Mucosa of descending colon (tissue), 3 donors: ENCODE measurements around the gene GFAP. TPM values are rescaled to one million over a fixed set of nuclear protein-coding genes. Genes with fewer than 3 reads are reported as not detected.

Experiments
- ATAC-seq: fragments of 200-7000 bp; cut with Tn5 transposase; one replicate; pipeline ENCODE4 v1.9.1; 2020; ENCODE audit warnings: mild to moderate bottlenecking, moderate library complexity
- DNase-seq, 3 donors: peaks; one replicate each; pipeline ENCODE4 v3.0.0-alpha.2; 2020
- H3K36me3 ChIP-seq: fragments of 200-600 bp; one replicate; pipeline ENCODE4 v1.8.0; 2021; ENCODE audit warnings: low read depth, mild to moderate bottlenecking
- H3K4me1 ChIP-seq: fragments of 200-600 bp; one replicate; pipeline ENCODE4 v1.8.0; 2021; ENCODE audit warnings: low read depth, mild to moderate bottlenecking
- H3K4me3 ChIP-seq: fragments of 200-600 bp; one replicate; pipeline ENCODE4 v1.8.0; 2021; ENCODE audit warnings: mild to moderate bottlenecking
- H3K9me3 ChIP-seq: fragments of 200-600 bp; one replicate; pipeline ENCODE4 v1.8.0; 2021; ENCODE audit warnings: mild to moderate bottlenecking
- CTCF ChIP-seq: fragments of 200-600 bp; IDR thresholded peaks from one replicate; pipeline ENCODE4 v1.8.0; 2022; ENCODE audit warnings: antibody characterized with exemption, mild to moderate bottlenecking
- intact Hi-C, 2 donors: fragments of 100-400 bp; cut with DNase I in 1 of 2; cut with micrococcal nuclease in 1 of 2; formaldehyde crosslinking; loops; one replicate each; pipeline versions ENCODE4 v1.11.0 to v1.11.1; 2022; cut with DNase I, micrococcal nuclease
- total RNA-seq, 3 donors: library from RNA; stranded (reverse); fragmentation: NEBNext Ultra II Directional in 2 of 3; extraction: Animal tissue kit (Norgen Biotek cat#: 25700) in 2 of 3; gene quantifications; one replicate each; pipeline versions ENCODE4 v1.2.1 to v1.2.4, GENCODE V29; 2021 to 2023
- donor health status: DM: no; HTN: no; CAD: no; lungs with moderate emphysema.
- donor health status: DM: no; HTN: no; CAD: no.
- donor health status: DM: no; HTN: yes; CAD: no.

GFAP gene
- total RNA-seq, 3 donors from 2014 or later: 0.23 to 0.47 TPM; not detected in 1

- Histone ChIP-seq H3K4me3 (no peak overlapping the region), H3K4me1 (no peaks in the 10 kb centered on the region), H3K36me3 (no peaks in the 10 kb centered on the region), H3K9me3 (no peaks in the 10 kb centered on the region)
- ATAC-seq (peak; percentile 92), DNase-seq (peak; percentile 72 to 82 (median 82))
- intact Hi-C loops: loop anchor here (5.0 to 10.0 kb wide), 4 partner anchors 95 to 195 kb away; no protein-coding TSS in a partner anchor
- TF ChIP-seq CTCF: peak; percentile 71
Measured at GRCh38 chr17:44919885-44920564, 4.7 kb upstream of the GFAP start.

- intact Hi-C loops: no loop called here
- no peaks in the 10 kb centered on the region for H3K9me3 ChIP-seq
- peak in 1 of 3 donors; percentile 2 for DNase-seq
Measured at GRCh38 chr17:44919411-44919810, 4.1 kb upstream of the GFAP start.

GRCh38 chr17:44918006-44918405 is 2.7 kb upstream of the GFAP start:
- DNase-seq: no peak
- Histone ChIP-seq H3K36me3 (no peaks in the 10 kb centered on the region), H3K4me3 (no peak overlapping the region), H3K4me1 (no peaks in the 10 kb centered on the region), H3K9me3 (no peaks in the 10 kb centered on the region)
- no peak for TF ChIP-seq CTCF
- intact Hi-C loops: no loop called here
- ATAC-seq: no peak

More at GRCh38 chr17:44919411-44919810, 4.1 kb upstream of the GFAP start:
- no peak overlapping the region for H3K4me3 ChIP-seq
- TF ChIP-seq CTCF: no peak
- ATAC-seq: no peak
- H3K4me1 ChIP-seq: no peaks in the 10 kb centered on the region
- no peaks in the 10 kb centered on the region for H3K36me3 ChIP-seq

GRCh38 chr17:44917456-44917855 is 2.2 kb upstream of the GFAP start:
- TF ChIP-seq CTCF: no peak
- no peaks in the 10 kb centered on the region for H3K36me3 ChIP-seq
- no peak for DNase-seq
- H3K4me1 ChIP-seq: no peaks in the 10 kb centered on the region
- intact Hi-C loops: no loop called here
- H3K4me3 ChIP-seq: no peak overlapping the region
- no peak for ATAC-seq
- H3K9me3 ChIP-seq: no peaks in the 10 kb centered on the region

- Histone ChIP-seq H3K9me3 (no peaks in the 10 kb centered on the region), H3K4me1 (no peaks in the 10 kb centered on the region), H3K4me3 (no peak overlapping the region), H3K36me3 (no peaks in the 10 kb centered on the region)
- intact Hi-C loops: no loop called here
- ATAC-seq (no peak), DNase-seq (no peak)
- no peak for TF ChIP-seq CTCF
Measured at GRCh38 chr17:44916781-44917241, 1.5 kb upstream of the GFAP start.
